Transverse colon (tissue), 4 donors: ENCODE results near the gene NBEA. TPM values are rescaled to one million over a fixed set of nuclear protein-coding genes. Genes with fewer than 3 reads are reported as not detected.

ENCODE experiments used
- DNase-seq: peaks from one replicate; pipeline ENCODE4 v3.0.0-alpha.2; 2019
- H3K27ac ChIP-seq, 4 donors: fragments of 200-600 bp; sonication (generic); 2 replicates each; pipeline ENCODE4 v1.5.1; 2016 to 2018; ENCODE audit warnings: inconsistent platforms in 4 of 4
- H3K27me3 ChIP-seq: fragments of 200-600 bp; sonication (generic); 2 replicates; pipeline ENCODE4 v1.5.1; 2017; ENCODE audit warnings: inconsistent platforms
- H3K36me3 ChIP-seq, 4 donors: fragments of 200-600 bp; sonication (generic); 2 replicates each; pipeline ENCODE4 v1.5.1; 2017 to 2019; ENCODE audit warnings: inconsistent platforms in 4 of 4
- H3K4me1 ChIP-seq, 4 donors: fragments of 200-600 bp; sonication (generic); 2 replicates each; pipeline ENCODE4 v1.5.1; 2017 to 2020; ENCODE audit warnings: inconsistent platforms in 4 of 4
- H3K4me3 ChIP-seq, 4 donors: fragments of 200-600 bp; sonication (generic); 1 replicate in 1 of 4; 2 replicates in 3 of 4; pipeline versions ENCODE4 v1.5.1 to v1.6.1; 2017 to 2019; ENCODE audit warnings: inconsistent platforms in 4 of 4
- H3K9me3 ChIP-seq, 2 donors: fragments of 200-600 bp; sonication (generic); 2 replicates each; pipeline ENCODE4 v1.5.1; 2017 to 2019; ENCODE audit warnings: inconsistent platforms in 2 of 2
- EP300 ChIP-seq: sonication (generic); formaldehyde crosslinking; IDR thresholded peaks from one replicate; pipeline ENCODE4 v1.6.1; 2017; ENCODE audit warnings: antibody characterized with exemption, low read depth
- POLR2A ChIP-seq: fragments of 450-650 bp; IDR thresholded peaks from one replicate; pipeline ENCODE4 v1.6.1; 2016; ENCODE audit warnings: antibody characterized with exemption, mild to moderate bottlenecking, moderate library complexity
- POLR2AphosphoS5 ChIP-seq, 3 donors: sonication (generic); formaldehyde crosslinking; IDR thresholded peaks; one replicate each; pipeline ENCODE4 v1.6.1; 2016; ENCODE audit warnings: antibody characterized with exemption in 3 of 3
- WGBS, 2 donors: methylation state at CpG; one replicate each; pipeline ENCODE4 v1.1.5; 2018; ENCODE audit warnings: low coverage in 1 of 2; 5-methylcytosine and 5-hydroxymethylcytosine counted together
- in situ Hi-C, 4 donors: fragments of 200-750 bp; cut with MboI; loops; one replicate each; pipeline versions ENCODE4 v1.15.0 to v1.15.1; 2017; ENCODE audit warnings: low sequenced_read_pairs in 3 of 4, low pct_ligation_motif_present in 1 of 4, low pct_unique_long_range_greater_than_20kb in 1 of 4
- intact Hi-C: fragments of 100-400 bp; cut with DNase I; formaldehyde crosslinking; loops from one replicate; pipeline ENCODE4 v1.15.1; 2023; ENCODE audit warnings: low total_unique reads
- total RNA-seq, 4 donors: library from RNA; depleted of rRNA; stranded (reverse); fragments of >200 nt; gene quantifications; one replicate each; pipeline ENCODE4 v1.1.0, GENCODE V29; 2016
- TF ChIP-seq, protein P1 (sequence below), 5 experiments: fragments of 200-600 bp in 3 of 5; fragments of 450-650 bp in 2 of 5; sonication (generic) in 3 of 5; IDR thresholded peaks; 1 replicate in 2 of 5; 2 replicates in 3 of 5; pipeline ENCODE4 v1.5.1; 2016 to 2017; ENCODE audit warnings: antibody characterized with exemption in 5 of 5, inconsistent platforms in 3 of 5, mild to moderate bottlenecking in 2 of 5, moderate library complexity in 1 of 5

NBEA gene
- total RNA-seq, 4 donors from 2014 or later: 8.2 to 21.1 (median 12.5) TPM

DNA sequence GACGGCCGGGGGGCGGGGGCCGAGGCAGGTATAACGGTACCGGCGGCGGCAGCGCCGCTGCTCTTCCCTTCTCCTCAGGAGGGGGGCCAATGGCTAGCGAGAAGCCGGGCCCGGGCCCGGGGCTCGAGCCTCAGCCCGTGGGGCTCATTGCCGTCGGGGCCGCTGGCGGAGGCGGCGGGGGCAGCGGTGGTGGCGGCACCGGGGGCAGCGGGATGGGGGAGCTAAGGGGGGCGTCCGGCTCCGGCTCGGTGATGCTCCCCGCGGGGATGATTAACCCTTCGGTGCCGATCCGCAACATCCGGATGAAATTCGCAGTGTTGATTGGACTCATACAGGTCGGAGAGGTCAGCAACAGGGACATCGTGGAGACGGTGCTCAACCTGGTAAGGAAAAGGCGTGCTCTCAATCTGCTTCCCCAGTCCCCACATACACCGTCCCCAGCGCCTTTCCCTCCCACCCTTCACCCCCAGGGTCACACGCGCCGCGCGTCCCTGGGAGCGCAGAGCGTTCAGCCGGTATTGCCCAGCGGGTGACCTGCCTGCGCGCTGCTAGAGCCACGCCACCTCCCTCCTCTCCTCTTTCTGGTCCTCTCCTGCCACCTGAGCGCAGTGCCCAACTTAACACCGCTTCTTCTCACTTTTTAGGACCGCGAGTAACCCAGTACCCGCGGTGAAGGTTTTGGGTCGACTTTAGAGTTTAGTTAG lies 814 bp downstream of the NBEA start:
- H3K36me3 ChIP-seq: no peaks in the 10 kb centered on the region
- DNase-seq: peak; percentile 37
- TF ChIP-seq POLR2AphosphoS5 (IDR thresholded peaks at IDR 0.05): no peak
- TF ChIP-seq EP300: no peak
- no peak for TF ChIP-seq POLR2A
- TF ChIP-seq, protein P1, sequence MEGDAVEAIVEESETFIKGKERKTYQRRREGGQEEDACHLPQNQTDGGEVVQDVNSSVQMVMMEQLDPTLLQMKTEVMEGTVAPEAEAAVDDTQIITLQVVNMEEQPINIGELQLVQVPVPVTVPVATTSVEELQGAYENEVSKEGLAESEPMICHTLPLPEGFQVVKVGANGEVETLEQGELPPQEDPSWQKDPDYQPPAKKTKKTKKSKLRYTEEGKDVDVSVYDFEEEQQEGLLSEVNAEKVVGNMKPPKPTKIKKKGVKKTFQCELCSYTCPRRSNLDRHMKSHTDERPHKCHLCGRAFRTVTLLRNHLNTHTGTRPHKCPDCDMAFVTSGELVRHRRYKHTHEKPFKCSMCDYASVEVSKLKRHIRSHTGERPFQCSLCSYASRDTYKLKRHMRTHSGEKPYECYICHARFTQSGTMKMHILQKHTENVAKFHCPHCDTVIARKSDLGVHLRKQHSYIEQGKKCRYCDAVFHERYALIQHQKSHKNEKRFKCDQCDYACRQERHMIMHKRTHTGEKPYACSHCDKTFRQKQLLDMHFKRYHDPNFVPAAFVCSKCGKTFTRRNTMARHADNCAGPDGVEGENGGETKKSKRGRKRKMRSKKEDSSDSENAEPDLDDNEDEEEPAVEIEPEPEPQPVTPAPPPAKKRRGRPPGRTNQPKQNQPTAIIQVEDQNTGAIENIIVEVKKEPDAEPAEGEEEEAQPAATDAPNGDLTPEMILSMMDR (IDR thresholded peaks at IDR 0.05): no peak
- intact Hi-C loops: loop anchor here (5.0 kb wide), 1 partner anchor 1631 kb away; no protein-coding TSS in a partner anchor
- H3K27me3 ChIP-seq: peaks cover 17% of the 10 kb centered on the region
- H3K9me3 ChIP-seq: no peaks in the 10 kb centered on the region
- peak overlapping the region; percentile 38 to 92 (median 72) for H3K4me3 ChIP-seq
- 1% methylated on average over 37 of the region's 62 CpGs; no CpG with 5 or more reads in 1 of the 2 donors for WGBS, 2 donors
- in situ Hi-C loops: no loop called here
- peak overlapping the region; percentile 73 to 90 (median 83) for H3K27ac ChIP-seq
- peaks cover 0 to 19% (median 6%) of the 10 kb centered on the region in 4 donors for H3K4me1 ChIP-seq

DNA sequence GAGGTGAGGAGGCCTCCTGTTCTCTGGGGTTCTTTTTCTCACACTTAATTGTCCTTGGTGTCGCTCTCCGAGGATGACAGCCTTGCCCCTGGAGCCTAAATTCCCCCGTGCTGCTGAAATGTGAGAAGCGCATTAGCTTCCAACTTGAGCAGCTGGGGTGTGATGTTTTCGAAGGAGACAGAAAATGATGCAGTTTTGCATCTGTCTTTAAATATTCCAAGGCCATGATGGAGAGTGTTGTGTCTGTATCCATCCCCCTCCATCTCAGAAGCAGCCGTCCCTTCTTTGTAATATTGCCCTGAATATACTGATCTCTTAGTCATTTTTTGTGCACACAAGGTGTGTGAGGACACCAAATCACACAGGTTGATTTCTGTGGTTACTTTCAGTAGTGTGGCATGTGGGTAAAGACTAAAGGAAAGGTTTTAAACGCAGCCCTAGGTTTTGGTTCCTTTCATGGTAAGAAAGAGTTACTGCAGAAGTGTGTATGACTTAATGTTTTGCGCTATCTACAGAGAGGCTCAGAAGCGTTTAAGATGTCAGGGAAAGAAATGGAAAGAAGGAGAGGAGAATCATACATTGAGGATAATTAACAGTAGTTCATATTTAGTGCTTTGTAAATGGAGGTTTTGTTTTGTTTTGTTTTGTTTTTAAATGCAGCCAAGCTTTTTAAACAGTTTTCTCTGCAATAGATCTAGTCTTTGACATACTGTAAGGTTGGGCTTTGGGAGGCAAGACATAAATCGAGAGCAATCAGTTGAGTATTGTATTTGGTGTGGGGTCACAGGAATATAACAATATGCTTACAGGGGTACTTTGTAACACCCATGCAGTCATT lies 1.6 kb downstream of the NBEA start:
- TF ChIP-seq, protein P1 (IDR thresholded peaks at IDR 0.05): no peak
- no peak for TF ChIP-seq EP300
- no peak for TF ChIP-seq POLR2A
- no peak for TF ChIP-seq POLR2AphosphoS5 (IDR thresholded peaks at IDR 0.05)
- intact Hi-C loops: loop anchor here (5.0 kb wide), 1 partner anchor 1631 kb away; no protein-coding TSS in a partner anchor
- Histone ChIP-seq H3K4me1 (peaks cover 0 to 19% (median 6%) of the 10 kb centered on the region in 4 donors), H3K36me3 (no peaks in the 10 kb centered on the region), H3K27ac (peak overlapping the region; percentile 73 to 90 (median 83)), H3K4me3 (peak overlapping the region; percentile 38 to 92 (median 72)), H3K9me3 (no peaks in the 10 kb centered on the region), H3K27me3 (peaks cover 17% of the 10 kb centered on the region)
- in situ Hi-C loops: no loop called here
- DNase-seq: no peak
- 16 to 24% methylated on average over 9 to 10 of the region's 10 CpGs for WGBS, 2 donors

DNA sequence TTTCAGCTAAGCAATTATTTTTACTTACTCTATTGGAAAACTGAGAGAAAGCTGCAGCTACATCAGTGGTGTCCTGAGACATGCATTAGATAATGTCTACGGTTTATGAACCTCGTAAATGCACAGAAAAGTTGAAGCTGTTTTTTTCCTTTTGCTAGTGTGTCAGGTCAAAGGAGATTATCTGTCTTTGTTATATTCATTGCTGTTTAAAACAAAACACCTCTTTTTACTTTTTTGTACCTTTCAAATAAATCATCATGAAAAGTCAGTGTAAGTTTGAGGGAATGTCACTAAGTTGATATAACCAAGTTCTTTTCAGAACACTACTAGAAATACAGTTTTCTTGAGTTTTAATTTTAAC lies 2.2 kb downstream of the NBEA start:
- Histone ChIP-seq H3K4me3 (peak overlapping the region in 2 of 4 donors; percentile 70 to 92), H3K9me3 (no peaks in the 10 kb centered on the region), H3K27me3 (peaks cover 17% of the 10 kb centered on the region), H3K36me3 (no peaks in the 10 kb centered on the region), H3K27ac (peak overlapping the region in 3 of 4 donors; percentile 82 to 90 (median 84)), H3K4me1 (peaks cover 0 to 19% (median 6%) of the 10 kb centered on the region in 4 donors)
- WGBS, 2 donors: 41 to 61% methylated on average over 2 of the region's 2 CpGs
- in situ Hi-C loops (no loop called here), intact Hi-C loops (loop anchor here (5.0 kb wide), 1 partner anchor 1632 kb away; no protein-coding TSS in a partner anchor)
- TF ChIP-seq EP300 (no peak), POLR2AphosphoS5 (IDR thresholded peaks at IDR 0.05) (no peak), POLR2A (no peak)
- TF ChIP-seq, protein P1 (IDR thresholded peaks at IDR 0.05): no peak
- DNase-seq: no peak

DNA sequence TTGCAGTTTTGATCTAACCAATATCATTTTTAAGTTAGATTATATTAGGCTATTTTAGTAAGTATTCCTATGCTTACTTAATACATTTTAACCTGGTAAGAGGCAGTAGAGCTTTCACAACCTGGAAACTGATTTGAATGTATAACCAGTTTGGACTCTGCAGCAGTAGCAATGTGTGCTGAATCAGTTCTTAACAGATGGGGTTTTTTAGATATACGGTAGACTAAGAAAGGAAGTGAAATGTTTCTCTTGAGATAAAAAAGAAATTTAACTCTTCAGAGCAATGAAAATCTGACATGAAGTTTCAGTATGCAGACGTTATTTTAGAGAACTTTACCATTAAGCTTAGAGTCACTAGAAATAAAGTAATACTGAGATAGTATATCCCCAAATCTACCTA lies 2.7 kb downstream of the NBEA start:
- Histone ChIP-seq H3K4me3 (no peak overlapping the region), H3K4me1 (peaks cover 0 to 19% (median 6%) of the 10 kb centered on the region in 4 donors), H3K27me3 (peaks cover 17% of the 10 kb centered on the region), H3K9me3 (no peaks in the 10 kb centered on the region), H3K36me3 (no peaks in the 10 kb centered on the region), H3K27ac (no peak overlapping the region)
- 31 to 34% methylated on average over 2 of the region's 2 CpGs for WGBS, 2 donors
- DNase-seq: no peak
- intact Hi-C loops (loop anchor here (5.0 kb wide), 1 partner anchor 1632 kb away; no protein-coding TSS in a partner anchor), in situ Hi-C loops (no loop called here)
- TF ChIP-seq, protein P1 (IDR thresholded peaks at IDR 0.05): no peak
- no peak for TF ChIP-seq POLR2AphosphoS5 (IDR thresholded peaks at IDR 0.05)
- TF ChIP-seq POLR2A: no peak
- TF ChIP-seq EP300: no peak
